ENCODE data around the gene HDAC8.
"Not testable (repeated sequence)": the region's sequence is repeated elsewhere in the genome, so short reads cannot be mapped to it uniquely, and the experiment has no call there.

The HDAC8 gene

GRCh38 chrX:72340626-72341025 is 232.0 kb downstream of the HDAC8 start:
- POLR2A ChIA-PET: no interaction called here
- CTCF ChIA-PET: interaction anchor here (1.7 kb wide), 1 partner anchor 64 kb away, joined by 3 read pairs; the partner anchor contains the start of gene RPS4X
- no peak for TF ChIP-seq CTCF (IDR thresholded peaks at IDR 0.05; ENCODE audit: control extremely low read depth, extremely low read depth, low read depth, missing control alignments)
- no peak for DNase-seq (ENCODE audit: extremely low spot score)

GRCh38 chrX:72340041-72340440 is 232.6 kb downstream of the HDAC8 start:
- POLR2A ChIA-PET: no interaction called here
- CTCF ChIA-PET: interaction anchor here (1.7 kb wide), 1 partner anchor 63 kb away, joined by 3 read pairs; the partner anchor contains the start of gene RPS4X
- no peak for TF ChIP-seq CTCF (IDR thresholded peaks at IDR 0.05; ENCODE audit: control extremely low read depth, extremely low read depth, low read depth, missing control alignments)
- no peak for DNase-seq (ENCODE audit: extremely low spot score)

GRCh38 chrX:72330131-72330530 is 242.5 kb downstream of the HDAC8 start:
- DNase-seq (ENCODE audit: extremely low spot score): no peak
- CTCF ChIA-PET: no interaction called here
- POLR2A ChIA-PET: no interaction called here
- TF ChIP-seq CTCF (IDR thresholded peaks at IDR 0.05; ENCODE audit: control extremely low read depth, extremely low read depth, low read depth, missing control alignments): no peak

GRCh38 chrX:72326605-72327300 is 245.9 kb downstream of the HDAC8 start:
- no peak for TF ChIP-seq CTCF (IDR thresholded peaks at IDR 0.05; ENCODE audit: control extremely low read depth, extremely low read depth, low read depth, missing control alignments)
- ChIA-PET POLR2A (no interaction called here), CTCF (no interaction called here)
- no peak for DNase-seq (ENCODE audit: extremely low spot score)

- POLR2A ChIA-PET; DNase-seq (ENCODE audit: extremely low spot score); CTCF ChIA-PET: not testable (repeated sequence)
Measured at GRCh38 chrX:72319651-72320050, 253.0 kb downstream of the HDAC8 start.

- no peak for TF ChIP-seq CTCF (IDR thresholded peaks at IDR 0.05; ENCODE audit: control extremely low read depth, extremely low read depth, low read depth, missing control alignments)
- ChIA-PET POLR2A (no interaction called here), CTCF (interaction anchor here (1.2 kb wide), 1 partner anchor 17 kb away, joined by 3 read pairs; no protein-coding TSS in a partner anchor)
- no peak for DNase-seq (ENCODE audit: extremely low spot score)
Measured at GRCh38 chrX:72317139-72317538, 255.5 kb downstream of the HDAC8 start.

- DNase-seq (ENCODE audit: extremely low spot score): no peak
- ChIA-PET POLR2A (no interaction called here), CTCF (interaction anchor here (1.2 kb wide), 1 partner anchor 16 kb away, joined by 3 read pairs; no protein-coding TSS in a partner anchor)
- TF ChIP-seq CTCF (IDR thresholded peaks at IDR 0.05; ENCODE audit: control extremely low read depth, extremely low read depth, low read depth, missing control alignments): no peak
Measured at GRCh38 chrX:72316408-72317110, 256.1 kb downstream of the HDAC8 start.
